ENCODE measurements around the gene PRDM16.

GRCh38 chr1:3351449-3352298, 282.7 kb downstream of the PRDM16 start:
- TF ChIP-seq JUNB (IDR thresholded peaks at IDR 0.05) (no peak), RCOR1 (IDR thresholded peaks at IDR 0.05; ENCODE audit: low read depth, low read length) (no peak), SMC3 (IDR thresholded peaks at IDR 0.05) (no peak), CHD4 (IDR thresholded peaks at IDR 0.05; ENCODE audit: borderline replicate concordance) (no peak), POLR2A (IDR thresholded peaks at IDR 0.05; ENCODE audit: low read length) (no peak), NR3C1 (IDR thresholded peaks at IDR 0.05) (no peak), GATA3 (IDR thresholded peaks at IDR 0.05; ENCODE audit: borderline replicate concordance) (no peak), JUN (IDR thresholded peaks at IDR 0.05) (no peak)
- TF ChIP-seq, protein P1, sequence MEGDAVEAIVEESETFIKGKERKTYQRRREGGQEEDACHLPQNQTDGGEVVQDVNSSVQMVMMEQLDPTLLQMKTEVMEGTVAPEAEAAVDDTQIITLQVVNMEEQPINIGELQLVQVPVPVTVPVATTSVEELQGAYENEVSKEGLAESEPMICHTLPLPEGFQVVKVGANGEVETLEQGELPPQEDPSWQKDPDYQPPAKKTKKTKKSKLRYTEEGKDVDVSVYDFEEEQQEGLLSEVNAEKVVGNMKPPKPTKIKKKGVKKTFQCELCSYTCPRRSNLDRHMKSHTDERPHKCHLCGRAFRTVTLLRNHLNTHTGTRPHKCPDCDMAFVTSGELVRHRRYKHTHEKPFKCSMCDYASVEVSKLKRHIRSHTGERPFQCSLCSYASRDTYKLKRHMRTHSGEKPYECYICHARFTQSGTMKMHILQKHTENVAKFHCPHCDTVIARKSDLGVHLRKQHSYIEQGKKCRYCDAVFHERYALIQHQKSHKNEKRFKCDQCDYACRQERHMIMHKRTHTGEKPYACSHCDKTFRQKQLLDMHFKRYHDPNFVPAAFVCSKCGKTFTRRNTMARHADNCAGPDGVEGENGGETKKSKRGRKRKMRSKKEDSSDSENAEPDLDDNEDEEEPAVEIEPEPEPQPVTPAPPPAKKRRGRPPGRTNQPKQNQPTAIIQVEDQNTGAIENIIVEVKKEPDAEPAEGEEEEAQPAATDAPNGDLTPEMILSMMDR (IDR thresholded peaks at IDR 0.05): no peak
- TF ChIP-seq, protein P2, sequence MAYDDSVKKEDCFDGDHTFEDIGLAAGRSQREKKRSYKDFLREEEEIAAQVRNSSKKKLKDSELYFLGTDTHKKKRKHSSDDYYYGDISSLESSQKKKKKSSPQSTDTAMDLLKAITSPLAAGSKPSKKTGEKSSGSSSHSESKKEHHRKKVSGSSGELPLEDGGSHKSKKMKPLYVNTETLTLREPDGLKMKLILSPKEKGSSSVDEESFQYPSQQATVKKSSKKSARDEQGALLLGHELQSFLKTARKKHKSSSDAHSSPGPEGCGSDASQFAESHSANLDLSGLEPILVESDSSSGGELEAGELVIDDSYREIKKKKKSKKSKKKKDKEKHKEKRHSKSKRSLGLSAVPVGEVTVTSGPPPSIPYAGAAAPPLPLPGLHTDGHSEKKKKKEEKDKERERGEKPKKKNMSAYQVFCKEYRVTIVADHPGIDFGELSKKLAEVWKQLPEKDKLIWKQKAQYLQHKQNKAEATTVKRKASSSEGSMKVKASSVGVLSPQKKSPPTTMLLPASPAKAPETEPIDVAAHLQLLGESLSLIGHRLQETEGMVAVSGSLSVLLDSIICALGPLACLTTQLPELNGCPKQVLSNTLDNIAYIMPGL (CRISPR knock-in tag; IDR thresholded peaks at IDR 0.05; ENCODE audit: borderline replicate concordance): no peak
- TF ChIP-seq, protein P3, sequence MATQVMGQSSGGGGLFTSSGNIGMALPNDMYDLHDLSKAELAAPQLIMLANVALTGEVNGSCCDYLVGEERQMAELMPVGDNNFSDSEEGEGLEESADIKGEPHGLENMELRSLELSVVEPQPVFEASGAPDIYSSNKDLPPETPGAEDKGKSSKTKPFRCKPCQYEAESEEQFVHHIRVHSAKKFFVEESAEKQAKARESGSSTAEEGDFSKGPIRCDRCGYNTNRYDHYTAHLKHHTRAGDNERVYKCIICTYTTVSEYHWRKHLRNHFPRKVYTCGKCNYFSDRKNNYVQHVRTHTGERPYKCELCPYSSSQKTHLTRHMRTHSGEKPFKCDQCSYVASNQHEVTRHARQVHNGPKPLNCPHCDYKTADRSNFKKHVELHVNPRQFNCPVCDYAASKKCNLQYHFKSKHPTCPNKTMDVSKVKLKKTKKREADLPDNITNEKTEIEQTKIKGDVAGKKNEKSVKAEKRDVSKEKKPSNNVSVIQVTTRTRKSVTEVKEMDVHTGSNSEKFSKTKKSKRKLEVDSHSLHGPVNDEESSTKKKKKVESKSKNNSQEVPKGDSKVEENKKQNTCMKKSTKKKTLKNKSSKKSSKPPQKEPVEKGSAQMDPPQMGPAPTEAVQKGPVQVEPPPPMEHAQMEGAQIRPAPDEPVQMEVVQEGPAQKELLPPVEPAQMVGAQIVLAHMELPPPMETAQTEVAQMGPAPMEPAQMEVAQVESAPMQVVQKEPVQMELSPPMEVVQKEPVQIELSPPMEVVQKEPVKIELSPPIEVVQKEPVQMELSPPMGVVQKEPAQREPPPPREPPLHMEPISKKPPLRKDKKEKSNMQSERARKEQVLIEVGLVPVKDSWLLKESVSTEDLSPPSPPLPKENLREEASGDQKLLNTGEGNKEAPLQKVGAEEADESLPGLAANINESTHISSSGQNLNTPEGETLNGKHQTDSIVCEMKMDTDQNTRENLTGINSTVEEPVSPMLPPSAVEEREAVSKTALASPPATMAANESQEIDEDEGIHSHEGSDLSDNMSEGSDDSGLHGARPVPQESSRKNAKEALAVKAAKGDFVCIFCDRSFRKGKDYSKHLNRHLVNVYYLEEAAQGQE (IDR thresholded peaks at IDR 0.05): no peak

Data from A549 (cell line).